Suppressor macrophage (primary cell): ENCODE data around the gene ZNF627.
"Not testable (repeated sequence)": the region's sequence is repeated elsewhere in the genome, so short reads cannot be mapped to it uniquely, and the experiment has no call there.

Experiments
- DNase-seq, 4 experiments: peaks; one replicate each; pipeline ENCODE4 v3.0.0-alpha.2; 2020 to 2022

ZNF627 gene

GRCh38 chr19:11576227-11576626 lies 21.1 kb upstream of the ZNF627 start:
- peak; percentile 48 to 82 (median 74) for DNase-seq

GRCh38 chr19:11577451-11578257 lies 19.6 kb upstream of the ZNF627 start, which contains the start of gene ACP5:
Gene ACP5, minus strand, starts transcription at chr19:11577645. Its CDS starts 328 bp downstream, at chr19:11577317.
- peak; percentile 85 to 93 (median 90) for DNase-seq

- peak; percentile 90 to 95 (median 93) for DNase-seq
Observed at GRCh38 chr19:11578258-11579142, 18.8 kb upstream of the ZNF627 start.

- peak; percentile 41 to 83 (median 58) for DNase-seq
Observed at GRCh38 chr19:11580116-11580515, 17.2 kb upstream of the ZNF627 start.

GRCh38 chr19:11581740-11582139 lies 15.5 kb upstream of the ZNF627 start:
- peak; percentile 38 to 81 (median 72) for DNase-seq

- peak in 3 of 4 experiments; percentile 31 to 47 (median 35) for DNase-seq
Observed at GRCh38 chr19:11586331-11586730, 11.0 kb upstream of the ZNF627 start.

GRCh38 chr19:11587302-11587974 lies 9.8 kb upstream of the ZNF627 start:
- peak; percentile 81 to 89 (median 88) for DNase-seq

GRCh38 chr19:11587975-11588631 lies 9.2 kb upstream of the ZNF627 start:
- no peak for DNase-seq

DNA sequence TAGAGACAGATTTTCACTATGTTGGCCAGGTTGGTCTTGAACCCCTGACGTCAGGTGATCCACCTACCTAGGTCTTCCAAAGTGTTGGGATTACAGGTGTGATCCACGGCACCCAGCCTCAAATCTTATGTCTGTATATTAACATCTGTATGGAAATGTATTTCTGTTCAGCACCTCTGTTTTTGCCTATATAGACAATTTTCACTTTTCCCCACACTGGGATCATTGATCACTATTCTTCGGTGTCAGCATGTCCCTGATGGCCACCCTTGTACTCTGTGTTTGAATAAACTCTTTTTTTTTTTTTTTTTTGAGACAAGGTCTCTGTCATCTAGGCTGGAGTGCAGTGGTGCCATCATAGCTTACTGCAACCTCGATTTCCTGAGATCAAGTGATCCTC lies 3.2 kb upstream of the ZNF627 start:
- no peak for DNase-seq

- no peak for DNase-seq
Observed at GRCh38 chr19:11596156-11596555, 1.1 kb upstream of the ZNF627 start.

GRCh38 chr19:11598103-11598483 lies 810 bp downstream of the ZNF627 start:
- no peak for DNase-seq

GRCh38 chr19:11598746-11599145 lies 1.5 kb downstream of the ZNF627 start:
- no peak for DNase-seq

DNA sequence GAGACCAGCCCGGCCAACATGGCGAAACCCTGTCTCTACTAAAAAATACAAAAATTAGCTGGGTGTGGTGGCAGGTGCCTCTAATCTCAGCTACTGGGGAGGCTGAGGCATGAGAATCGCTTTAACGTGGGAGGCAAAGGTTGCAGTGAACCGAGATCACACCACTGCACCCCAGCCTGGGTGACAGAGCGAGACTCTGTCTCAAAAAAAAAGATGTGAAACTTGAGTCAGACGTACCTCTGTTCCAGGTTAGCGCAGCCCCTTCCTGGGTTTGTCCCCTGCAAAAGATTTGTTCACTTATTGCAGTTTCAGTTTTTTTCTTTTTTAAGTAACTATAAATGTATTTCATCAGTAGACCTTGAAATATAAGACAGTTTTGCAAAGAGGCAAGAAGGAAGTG lies 2.4 kb downstream of the ZNF627 start:
- not testable (repeated sequence) for DNase-seq

DNA sequence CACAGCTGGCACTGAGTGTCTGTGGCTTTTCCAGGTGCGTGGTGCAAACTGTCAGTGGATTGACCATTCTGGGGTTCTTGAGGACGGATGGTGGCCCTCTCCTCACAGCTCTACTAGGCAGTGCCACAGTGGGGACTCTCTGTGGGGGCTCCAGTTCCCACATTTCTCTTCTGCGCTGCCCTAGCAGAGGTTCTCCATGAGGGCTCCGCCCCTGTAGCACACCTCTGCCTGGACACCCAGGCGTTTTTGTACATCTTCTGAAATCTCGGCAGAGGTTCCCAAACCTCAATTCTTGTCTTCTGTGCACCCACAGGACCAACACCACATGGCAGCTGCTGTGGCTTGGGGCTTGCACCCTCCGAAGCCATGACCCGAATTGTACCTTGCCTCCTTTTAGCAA lies 9.2 kb downstream of the ZNF627 start:
- DNase-seq, result no peak

DNA sequence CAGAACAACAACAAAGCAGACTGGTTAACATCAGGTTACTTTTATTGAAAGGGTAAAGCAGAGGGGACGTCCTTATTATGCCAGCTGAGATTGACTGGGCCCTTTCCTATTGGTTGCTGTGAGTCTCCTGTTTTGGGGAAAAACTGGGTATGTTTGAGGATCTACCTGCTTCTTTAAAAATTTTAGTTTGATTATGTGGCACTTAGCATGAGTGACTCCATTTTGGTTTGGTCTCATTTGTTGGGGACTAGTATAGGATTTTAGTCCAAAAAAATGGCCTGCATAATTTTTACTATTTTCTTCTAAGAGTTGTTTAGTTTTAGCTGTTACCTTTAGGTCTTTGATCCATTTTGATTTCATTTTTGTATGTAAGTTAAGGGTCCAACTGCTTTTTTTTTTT lies 14.4 kb downstream of the ZNF627 start:
- DNase-seq, result no peak

- no peak for DNase-seq
Observed at GRCh38 chr19:11612816-11613511, 15.7 kb downstream of the ZNF627 start.

- no peak for DNase-seq
Observed at GRCh38 chr19:11617180-11618062, 20.1 kb downstream of the ZNF627 start.

GRCh38 chr19:11620553-11620952 lies 23.3 kb downstream of the ZNF627 start:
- no peak for DNase-seq

- DNase-seq, result not testable (repeated sequence)
Observed at GRCh38 chr19:11622401-11622800, 25.1 kb downstream of the ZNF627 start.

GRCh38 chr19:11624069-11624463 lies 26.8 kb downstream of the ZNF627 start:
- peak in 1 of 4 experiments; percentile 7 for DNase-seq

DNA sequence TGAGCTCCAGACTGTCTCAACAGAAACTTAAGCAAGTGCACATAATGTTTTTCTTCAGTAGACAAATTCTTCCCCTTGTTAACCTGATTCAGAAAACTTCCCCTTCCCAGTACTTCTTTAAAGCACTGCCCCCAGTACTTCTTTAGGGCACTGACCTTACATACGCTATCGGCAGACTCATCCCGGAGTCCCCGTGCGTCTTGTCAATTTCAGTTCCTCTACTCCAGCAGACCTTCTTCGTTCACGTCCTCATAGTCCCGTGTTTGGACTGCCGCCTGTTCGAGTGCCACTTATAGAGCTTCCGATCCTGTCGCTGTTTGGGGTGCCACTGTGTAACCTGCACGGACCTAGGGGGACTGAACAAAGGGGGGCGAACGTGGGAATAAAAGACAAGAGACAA lies 29.0 kb downstream of the ZNF627 start:
- DNase-seq, result peak; percentile 65 to 84 (median 72)
